DND-41 (cell line): Measurements from ENCODE around the gene C1QTNF12.

ENCODE experiments used
- CTCF ChIP-seq: IDR thresholded peaks from 2 replicates; pipeline ENCODE4 v1.5.1; 2012; ENCODE audit warnings: borderline replicate concordance, low read length, moderate library complexity, mild to moderate bottlenecking; ENCODE audit not compliant: poor library complexity, severe bottlenecking; ENCODE audit errors: extremely low read depth
- EZH2 ChIP-seq: IDR thresholded peaks from 3 replicates; pipeline ENCODE4 v1.6.1; 2012; ENCODE audit warnings: borderline replicate concordance, low read depth, mild to moderate bottlenecking, moderate library complexity, low read length, inconsistent platforms; ENCODE audit not compliant: severe bottlenecking

GRCh38 chr1:1207571-1207892 lies 39.0 kb downstream of the C1QTNF12 start:
- no peak for TF ChIP-seq CTCF
- no peak for TF ChIP-seq EZH2
